Body of pancreas (tissue), 4 donors: ENCODE measurements around the gene IFNA2.

Experiments
- CTCF ChIP-seq, 7 experiments: fragments of 450-650 bp in 4 of 7; fragments of 200-600 bp in 3 of 7; sonication (generic) in 3 of 7; IDR thresholded peaks; one replicate each; pipeline ENCODE4 v1.5.1; 2016 to 2019; ENCODE audit warnings: antibody characterized with exemption in 7 of 7
- POLR2A ChIP-seq, 3 donors: fragments of 450-650 bp; IDR thresholded peaks; one replicate each; pipeline ENCODE4 v1.6.1; 2016; ENCODE audit warnings: antibody characterized with exemption in 3 of 3, mild to moderate bottlenecking in 2 of 3

GRCh38 chr9:21392270-21392669, 7.1 kb upstream of the IFNA2 start:
- TF ChIP-seq CTCF (IDR thresholded peaks at IDR 0.05) = peak in 5 of 7 experiments; percentile 10 to 20 (median 15)
- TF ChIP-seq POLR2A (IDR thresholded peaks at IDR 0.05) = no peak
